HG03575 (cell line): ENCODE data around the gene PLET1.

ENCODE experiments used
- ATAC-seq: cut with Tn5 transposase; IDR thresholded peaks from one replicate; pipeline ENCODE4 v1.9.1; 2021; ENCODE audit not compliant: unreplicated experiment, insufficient number of reproducible peaks, low FRiP score; ENCODE audit errors: extremely low read depth

The PLET1 gene

GRCh38 chr11:112289588-112290492 lies 29.2 kb upstream of the PLET1 start:
- no peak for ATAC-seq

- no peak for ATAC-seq
Observed at GRCh38 chr11:112288021-112288420, 27.4 kb upstream of the PLET1 start.

GRCh38 chr11:112285841-112286311 lies 25.2 kb upstream of the PLET1 start:
- ATAC-seq = no peak

- ATAC-seq = no peak
Observed at GRCh38 chr11:112281726-112282125, 21.1 kb upstream of the PLET1 start.

GRCh38 chr11:112280268-112281126 lies 19.8 kb upstream of the PLET1 start:
- ATAC-seq = no peak

GRCh38 chr11:112279901-112280267 lies 19.2 kb upstream of the PLET1 start:
- no peak for ATAC-seq

GRCh38 chr11:112278803-112279202 lies 18.1 kb upstream of the PLET1 start:
- ATAC-seq = no peak

GRCh38 chr11:112277941-112278340 lies 17.3 kb upstream of the PLET1 start:
- no peak for ATAC-seq

GRCh38 chr11:112277029-112277428 lies 16.4 kb upstream of the PLET1 start:
- no peak for ATAC-seq

GRCh38 chr11:112274007-112274783 lies 13.5 kb upstream of the PLET1 start:
- no peak for ATAC-seq

- ATAC-seq = no peak
Observed at GRCh38 chr11:112273066-112273465, 12.4 kb upstream of the PLET1 start.

GRCh38 chr11:112271242-112271641 lies 10.6 kb upstream of the PLET1 start:
- no peak for ATAC-seq

- no peak for ATAC-seq
Observed at GRCh38 chr11:112270551-112271180, 10.0 kb upstream of the PLET1 start.

- no peak for ATAC-seq
Observed at GRCh38 chr11:112269139-112269538, 8.5 kb upstream of the PLET1 start.

GRCh38 chr11:112268406-112268805 lies 7.7 kb upstream of the PLET1 start:
- ATAC-seq = no peak

- no peak for ATAC-seq
Observed at GRCh38 chr11:112267188-112267591, 6.5 kb upstream of the PLET1 start.

GRCh38 chr11:112266410-112266778 lies 5.7 kb upstream of the PLET1 start:
- no peak for ATAC-seq

GRCh38 chr11:112265659-112266409 lies 5.2 kb upstream of the PLET1 start:
- no peak for ATAC-seq
